ENCODE data around the gene RFT1. TPM values are rescaled to one million over a fixed set of nuclear protein-coding genes. Genes with fewer than 3 reads are reported as not detected.

The RFT1 gene
- total and polyA plus RNA-seq, 2 experiments from 2014 or later = 11.3 to 13.3 TPM

GRCh38 chr3:53097887-53098286 is 32.3 kb downstream of the RFT1 start (continued):
- TF ChIP-seq ZNF462 (CRISPR knock-in tag; IDR thresholded peaks at IDR 0.05) (no peak), JUNB (IDR thresholded peaks at IDR 0.05; ENCODE audit: unreplicated experiment) (no peak), POLR2AphosphoS5 (IDR thresholded peaks at IDR 0.05; ENCODE audit: low read depth) (no peak), NANOG (IDR thresholded peaks at IDR 0.05; ENCODE audit: borderline replicate concordance) (no peak), ETS1 (IDR thresholded peaks at IDR 0.05) (no peak)

- Histone ChIP-seq H3K79me2 (replicated peaks; ENCODE audit: insufficient read depth) (no peaks in the 10 kb centered on the region), H3K27me3 (ENCODE audit: insufficient read depth) (no peaks in the 10 kb centered on the region), H4K20me1 (replicated peaks; ENCODE audit: insufficient read depth) (no peaks in the 10 kb centered on the region; the same call in 1 of the 2 replicates), H3K27ac (ENCODE audit: low read depth) (no peak overlapping the region), H3K4me3 (no peak overlapping the region), H3K36me3 (ENCODE audit: insufficient read depth) (no peaks in the 10 kb centered on the region), H2AFZ (no peak overlapping the region), H3K9me2 (ENCODE audit: insufficient read depth) (no peaks in the 10 kb centered on the region), H3K4me2 (no peak overlapping the region), H3K4me1 (ENCODE audit: insufficient read depth) (no peaks in the 10 kb centered on the region), H3F3A (replicated peaks; ENCODE audit: low read depth) (no peaks in the 10 kb centered on the region)
- DNase-seq (ENCODE audit: low spot score) = no peak
- Mint-ChIP-seq H3K27ac (no peak overlapping the region), H3K4me1 (0 out of 3 replicates have a peak, but pooled peaks cover 2% of the 10 kb centered on the region), H3K9me3 (no peaks in the 10 kb centered on the region), H3K27me3 (ENCODE audit: insufficient read depth, low read depth, poor library complexity) (peaks cover 4% of the 10 kb centered on the region), H3K36me3 (ENCODE audit: low read depth) (no peaks in the 10 kb centered on the region; the same call in 2 of the 3 replicates), H3K4me3 (no peak overlapping the region)
- TF ChIP-seq EZH2phosphoT487 (IDR thresholded peaks at IDR 0.05; ENCODE audit: unreplicated experiment) = no peak
- no peak for TF ChIP-seq ZNF331 (CRISPR knock-in tag; IDR thresholded peaks at IDR 0.05; ENCODE audit: low read depth)
- no peak for TF ChIP-seq JUNB (IDR thresholded peaks at IDR 0.05; ENCODE audit: unreplicated experiment)
- TF ChIP-seq CTCF (conservative IDR thresholded peaks at IDR 0.05; ENCODE audit: low read depth in 2 of 2) = no peak
- no peak for ATAC-seq
Measured at GRCh38 chr3:53092942-53093341, 37.3 kb downstream of the RFT1 start.
